Measurements from ENCODE around the gene FIBP. TPM values are rescaled to one million over a fixed set of nuclear protein-coding genes. Genes with fewer than 3 reads are reported as not detected.

FIBP gene
- total RNA-seq, 1 donor from 2014 or later, result 115 TPM

DNA sequence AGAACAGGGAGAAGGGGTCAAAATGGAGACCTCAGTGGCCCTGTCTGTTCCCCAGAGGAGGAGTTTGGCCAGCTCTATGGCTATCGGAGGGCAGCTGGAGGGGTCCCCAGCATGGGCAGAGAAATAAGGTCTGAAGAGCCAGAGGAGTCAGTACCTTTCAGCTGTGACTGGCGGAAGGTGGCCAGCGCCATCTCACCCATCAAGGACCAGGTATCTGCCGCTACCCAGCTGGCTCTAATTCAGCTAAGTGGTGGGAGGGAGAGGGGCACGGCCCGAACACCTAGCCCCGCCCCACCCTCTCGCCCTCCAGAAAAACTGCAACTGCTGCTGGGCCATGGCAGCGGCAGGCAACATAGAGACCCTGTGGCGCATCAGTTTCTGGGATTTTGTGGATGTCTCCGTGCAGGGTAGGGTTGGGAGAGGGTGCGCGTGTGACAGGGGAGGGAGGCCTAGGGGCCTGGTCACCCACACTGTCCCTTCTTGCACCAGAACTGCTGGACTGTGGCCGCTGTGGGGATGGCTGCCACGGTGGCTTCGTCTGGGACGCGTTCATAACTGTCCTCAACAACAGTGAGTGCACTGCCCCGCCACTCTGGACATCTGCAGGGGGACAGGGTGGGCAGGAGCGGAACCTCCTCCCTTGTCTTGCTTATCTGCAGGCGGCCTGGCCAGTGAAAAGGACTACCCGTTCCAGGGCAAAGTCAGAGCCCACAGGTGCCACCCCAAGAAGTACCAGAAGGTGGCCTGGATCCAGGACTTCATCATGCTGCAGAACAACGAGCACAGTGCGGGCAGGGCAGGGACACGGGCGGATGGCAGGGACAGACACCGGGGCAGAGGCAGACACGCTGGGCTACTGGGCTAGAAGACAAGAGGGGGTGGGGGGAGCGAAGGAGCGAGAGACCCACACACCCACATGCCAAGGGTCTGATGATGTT lies 5.9 kb downstream of the FIBP start:
- Mint-ChIP-seq H3K9me3 (ENCODE audit: unreplicated experiment) (peaks cover 13% of the 10 kb centered on the region), H3K4me1 (ENCODE audit: low read depth, unreplicated experiment) (peaks cover 11% of the 10 kb centered on the region), H3K4me3 (ENCODE audit: unreplicated experiment) (no peak overlapping the region), H3K27ac (ENCODE audit: unreplicated experiment) (no peak overlapping the region), H3K36me3 (ENCODE audit: unreplicated experiment) (no peaks in the 10 kb centered on the region), H3K27me3 (ENCODE audit: unreplicated experiment) (peaks cover 4% of the 10 kb centered on the region)
- DNase-seq, result no peak
- TF ChIP-seq, protein P1, sequence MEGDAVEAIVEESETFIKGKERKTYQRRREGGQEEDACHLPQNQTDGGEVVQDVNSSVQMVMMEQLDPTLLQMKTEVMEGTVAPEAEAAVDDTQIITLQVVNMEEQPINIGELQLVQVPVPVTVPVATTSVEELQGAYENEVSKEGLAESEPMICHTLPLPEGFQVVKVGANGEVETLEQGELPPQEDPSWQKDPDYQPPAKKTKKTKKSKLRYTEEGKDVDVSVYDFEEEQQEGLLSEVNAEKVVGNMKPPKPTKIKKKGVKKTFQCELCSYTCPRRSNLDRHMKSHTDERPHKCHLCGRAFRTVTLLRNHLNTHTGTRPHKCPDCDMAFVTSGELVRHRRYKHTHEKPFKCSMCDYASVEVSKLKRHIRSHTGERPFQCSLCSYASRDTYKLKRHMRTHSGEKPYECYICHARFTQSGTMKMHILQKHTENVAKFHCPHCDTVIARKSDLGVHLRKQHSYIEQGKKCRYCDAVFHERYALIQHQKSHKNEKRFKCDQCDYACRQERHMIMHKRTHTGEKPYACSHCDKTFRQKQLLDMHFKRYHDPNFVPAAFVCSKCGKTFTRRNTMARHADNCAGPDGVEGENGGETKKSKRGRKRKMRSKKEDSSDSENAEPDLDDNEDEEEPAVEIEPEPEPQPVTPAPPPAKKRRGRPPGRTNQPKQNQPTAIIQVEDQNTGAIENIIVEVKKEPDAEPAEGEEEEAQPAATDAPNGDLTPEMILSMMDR (IDR thresholded peaks at IDR 0.05; ENCODE audit: partially characterized antibody, unreplicated experiment), result no peak

DNA sequence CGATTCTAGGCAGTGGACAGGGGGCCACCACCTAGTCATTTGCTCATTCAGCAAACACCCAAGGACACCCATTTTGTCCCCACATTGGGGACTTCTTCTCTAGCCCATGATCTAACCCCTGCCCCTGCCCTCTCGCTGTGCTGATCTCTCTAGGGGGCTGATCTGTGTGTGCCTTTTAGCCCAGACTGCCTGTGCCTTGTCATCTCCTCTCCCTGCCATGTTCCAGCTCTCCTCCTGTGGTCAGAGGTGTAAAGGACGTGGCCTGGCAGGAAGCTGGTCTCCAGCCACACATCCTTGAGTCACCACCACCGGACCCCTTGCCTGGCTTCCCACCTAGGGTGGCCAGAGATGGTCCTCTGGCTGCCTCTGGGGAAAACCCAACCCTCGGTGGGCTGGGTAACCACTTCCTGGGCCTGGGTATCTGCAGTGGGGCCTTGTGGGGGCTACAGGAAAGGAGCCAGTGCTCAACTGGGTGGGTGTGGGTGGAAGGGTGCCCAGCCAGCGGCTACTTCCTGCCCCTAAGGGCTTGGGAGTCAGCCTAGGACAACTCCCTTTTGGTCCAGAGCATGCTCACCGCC lies 7.3 kb downstream of the FIBP start:
- Mint-ChIP-seq H3K4me1 (ENCODE audit: low read depth, unreplicated experiment) (peaks cover 5% of the 10 kb centered on the region), H3K36me3 (ENCODE audit: unreplicated experiment) (no peaks in the 10 kb centered on the region), H3K9me3 (ENCODE audit: unreplicated experiment) (peaks cover 7% of the 10 kb centered on the region), H3K4me3 (ENCODE audit: unreplicated experiment) (no peak overlapping the region), H3K27me3 (ENCODE audit: unreplicated experiment) (peaks cover 4% of the 10 kb centered on the region), H3K27ac (ENCODE audit: unreplicated experiment) (no peak overlapping the region)
- no peak for DNase-seq
- TF ChIP-seq, protein P1 (IDR thresholded peaks at IDR 0.05; ENCODE audit: partially characterized antibody, unreplicated experiment), result no peak

DNA sequence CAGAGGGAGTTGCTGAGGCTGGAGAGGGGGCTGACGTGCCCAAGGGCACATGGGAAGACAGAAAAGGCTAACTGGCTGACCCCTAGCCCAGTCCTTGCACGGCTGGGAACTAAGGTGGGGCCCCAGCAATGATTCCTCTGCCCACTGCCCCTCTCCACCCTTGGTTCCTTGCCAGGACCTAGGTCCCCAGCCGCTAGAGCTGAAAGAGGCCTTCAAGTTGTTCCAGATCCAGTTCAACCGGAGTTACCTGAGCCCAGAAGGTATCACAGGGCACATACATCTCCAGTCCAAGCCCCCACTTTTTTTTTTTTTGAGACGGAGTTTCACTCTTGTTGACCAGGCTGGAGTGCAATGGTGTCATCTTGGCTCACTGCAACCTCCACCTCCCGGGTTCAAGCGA lies 8.2 kb downstream of the FIBP start:
- peaks cover 5% of the 10 kb centered on the region for H3K4me1 Mint-ChIP-seq (ENCODE audit: low read depth, unreplicated experiment)
- peaks cover 4% of the 10 kb centered on the region for H3K27me3 Mint-ChIP-seq (ENCODE audit: unreplicated experiment)
- no peaks in the 10 kb centered on the region for H3K36me3 Mint-ChIP-seq (ENCODE audit: unreplicated experiment)
- no peak overlapping the region for H3K27ac Mint-ChIP-seq (ENCODE audit: unreplicated experiment)
- H3K9me3 Mint-ChIP-seq (ENCODE audit: unreplicated experiment), result peaks cover 7% of the 10 kb centered on the region
- DNase-seq, result no peak
- TF ChIP-seq, protein P1 (IDR thresholded peaks at IDR 0.05; ENCODE audit: partially characterized antibody, unreplicated experiment), result no peak
- no peak overlapping the region for H3K4me3 Mint-ChIP-seq (ENCODE audit: unreplicated experiment)

DNA sequence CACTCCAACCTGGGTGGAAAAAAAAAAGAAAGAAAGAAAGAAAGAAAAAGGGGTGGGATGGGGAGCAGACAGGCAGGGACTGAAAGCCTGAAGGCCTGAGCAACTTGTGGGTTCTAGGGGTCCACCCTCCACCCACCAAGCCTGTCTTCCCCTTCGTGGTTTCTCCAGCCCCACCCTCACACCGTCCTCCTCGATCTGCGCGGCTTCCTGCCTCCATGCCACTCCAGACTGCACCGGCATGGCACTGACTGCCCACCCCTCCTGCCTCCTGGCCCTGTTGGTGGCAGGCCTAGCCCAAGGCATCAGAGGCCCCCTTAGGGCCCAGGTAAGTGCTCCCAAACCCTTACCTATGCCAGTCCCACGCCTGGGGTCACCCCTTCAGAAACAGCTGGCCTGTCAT lies 8.7 kb downstream of the FIBP start, which contains the start of gene CTSW:
Gene CTSW, plus strand, starts transcription at position 221 of the 400 bp plus-strand sequence. Its CDS starts 18 bp downstream, at position 239.
- Mint-ChIP-seq H3K9me3 (ENCODE audit: unreplicated experiment) (peaks cover 7% of the 10 kb centered on the region), H3K27ac (ENCODE audit: unreplicated experiment) (no peak within 1 kb of the TSS), H3K27me3 (ENCODE audit: unreplicated experiment) (peaks cover 4% of the 10 kb centered on the region), H3K4me3 (ENCODE audit: unreplicated experiment) (no peak within 1 kb of the TSS), H3K4me1 (ENCODE audit: low read depth, unreplicated experiment) (peaks cover 5% of the 10 kb centered on the region), H3K36me3 (ENCODE audit: unreplicated experiment) (no peaks in the 10 kb centered on the region)
- no peak for DNase-seq
- TF ChIP-seq, protein P1 (IDR thresholded peaks at IDR 0.05; ENCODE audit: partially characterized antibody, unreplicated experiment), result no peak

Data from glutamatergic neuron (in vitro differentiated cells).